ENCODE measurements around the gene WNT7B. TPM values are rescaled to one million over a fixed set of nuclear protein-coding genes. Genes with fewer than 3 reads are reported as not detected.
A peak's percentile ranks its signal among the peaks of the same experiment; 100 is the strongest.

WNT7B gene
- total and polyA plus RNA-seq, 7 donors, result not detected

GRCh38 chr22:45996241-45997076 is 19.5 kb upstream of the WNT7B start:
- Histone ChIP-seq H3K27me3 (no peaks in the 10 kb centered on the region), H3K36me3 (no peaks in the 10 kb centered on the region), H3K27ac (peak overlapping the region; percentile 72 to 85 (median 83)), H3K4me1 (peaks cover 0 to 55% (median 53%) of the 10 kb centered on the region in 4 donors), H3K4me3 (no peak overlapping the region), H3K9me3 (no peaks in the 10 kb centered on the region)
- TF ChIP-seq CTCF (IDR thresholded peaks at IDR 0.05) (no peak), POLR2A (IDR thresholded peaks at IDR 0.05) (no peak), POLR2AphosphoS5 (IDR thresholded peaks at IDR 0.05) (peak in 1 of 4 donors; percentile 23)
- DNase-seq, result peak; percentile 85
- WGBS, 2 donors, result 73 to 78% methylated on average over 29 of the region's 29 CpGs
- intact Hi-C loops (cut with DNase I), result loop anchor here (5.0 to 10.0 kb wide), 3 partner anchors 301 to 768 kb away; partner anchors contain the start of genes CELSR1, GTSE1 and TBC1D22A

- intact Hi-C loops (cut with DNase I), result loop anchor here (2.0 to 10.0 kb wide), 4 partner anchors 121 to 769 kb away; partner anchors contain the start of genes CELSR1, GTSE1 and TBC1D22A
- Histone ChIP-seq H3K27ac (peak overlapping the region; percentile 72 to 85 (median 83)), H3K36me3 (no peaks in the 10 kb centered on the region), H3K4me3 (no peak overlapping the region), H3K4me1 (peaks cover 0 to 50% (median 47%) of the 10 kb centered on the region in 4 donors), H3K27me3 (no peaks in the 10 kb centered on the region), H3K9me3 (no peaks in the 10 kb centered on the region)
- TF ChIP-seq POLR2AphosphoS5 (IDR thresholded peaks at IDR 0.05) (no peak), EP300 (IDR thresholded peaks at IDR 0.05) (no peak), POLR2A (IDR thresholded peaks at IDR 0.05) (no peak), CTCF (IDR thresholded peaks at IDR 0.05) (no peak)
- WGBS, 2 donors, result 88 to 92% methylated on average over 27 of the region's 27 CpGs
- DNase-seq, result no peak
Observed at GRCh38 chr22:45995405-45996101, 18.6 kb upstream of the WNT7B start.

GRCh38 chr22:45994491-45995404 is 17.8 kb upstream of the WNT7B start:
- WGBS, 2 donors, result 36 to 42% methylated on average over 27 of the region's 27 CpGs
- peak overlapping the region in 2 of 4 donors; percentile 85 for H3K27ac ChIP-seq
- no peaks in the 10 kb centered on the region for H3K9me3 ChIP-seq
- H3K27me3 ChIP-seq, result no peaks in the 10 kb centered on the region
- peak; percentile 91 for DNase-seq
- no peak overlapping the region for H3K4me3 ChIP-seq
- no peaks in the 10 kb centered on the region for H3K36me3 ChIP-seq
- peaks cover 0 to 50% (median 47%) of the 10 kb centered on the region in 4 donors for H3K4me1 ChIP-seq
- TF ChIP-seq POLR2A (IDR thresholded peaks at IDR 0.05), result no peak
- peak; percentile 95 to 99 (median 97) for TF ChIP-seq CTCF (IDR thresholded peaks at IDR 0.05)
- peak in 2 of 4 donors; percentile 38 to 55 for TF ChIP-seq POLR2AphosphoS5 (IDR thresholded peaks at IDR 0.05)
- intact Hi-C loops (cut with DNase I), result loop anchor here (2.0 to 10.0 kb wide), 5 partner anchors 122 to 770 kb away; partner anchors contain the start of genes CELSR1, GTSE1 and TBC1D22A

- DNase-seq, result no peak
- no peaks in the 10 kb centered on the region for H3K9me3 ChIP-seq
- H3K4me1 ChIP-seq, result peaks cover 0 to 46% (median 44%) of the 10 kb centered on the region in 4 donors
- no peaks in the 10 kb centered on the region for H3K36me3 ChIP-seq
- no peak overlapping the region for H3K27ac ChIP-seq
- no peak overlapping the region for H3K4me3 ChIP-seq
- intact Hi-C loops (cut with DNase I), result loop anchor here (2.0 to 10.0 kb wide), 4 partner anchors 123 to 771 kb away; partner anchors contain the start of genes CELSR1 and TBC1D22A
- TF ChIP-seq POLR2AphosphoS5 (IDR thresholded peaks at IDR 0.05), result no peak
- TF ChIP-seq CTCF (IDR thresholded peaks at IDR 0.05), result no peak
- no peak for TF ChIP-seq EP300 (IDR thresholded peaks at IDR 0.05)
- no peak for TF ChIP-seq POLR2A (IDR thresholded peaks at IDR 0.05)
- 65 to 73% methylated on average over 2 of the region's 2 CpGs for WGBS, 2 donors
- H3K27me3 ChIP-seq, result no peaks in the 10 kb centered on the region
Observed at GRCh38 chr22:45993841-45994240, 16.9 kb upstream of the WNT7B start.
